OCI-LY1 (cell line): ENCODE results near the gene TNS1.
"Not testable (repeated sequence)": the region's sequence is repeated elsewhere in the genome, so short reads cannot be mapped to it uniquely, and the experiment has no call there.

Source experiments
- H2AFZ ChIP-seq: fragments of 200-600 bp; sonication (generic), shearing (Covaris generic); 2 replicates; pipeline ENCODE4 v1.6.0; 2014; ENCODE audit warnings: antibody characterized with exemption, mild to moderate bottlenecking, low read length
- H3F3A ChIP-seq: fragments of 200-600 bp; sonication (generic), shearing (Covaris generic); 2 replicates; pipeline ENCODE4 v1.6.0; 2014; ENCODE audit warnings: mild to moderate bottlenecking, antibody characterized with exemption, low read length, moderate library complexity; ENCODE audit not compliant: insufficient read depth
- H3K27ac ChIP-seq: fragments of 200-600 bp; sonication (generic); 2 replicates; pipeline ENCODE4 v1.5.1; 2014; ENCODE audit warnings: low read length, mixed run types, mild to moderate bottlenecking, low read depth; ENCODE audit not compliant: poor library complexity, severe bottlenecking
- H3K27me3 ChIP-seq: fragments of 200-600 bp; sonication (generic); 2 replicates; pipeline ENCODE4 v1.6.0; 2014; ENCODE audit warnings: antibody characterized with exemption, mild to moderate bottlenecking, low read length, moderate library complexity; ENCODE audit not compliant: insufficient read depth
- H3K36me3 ChIP-seq: fragments of 200-600 bp; sonication (generic); 2 replicates; pipeline ENCODE4 v1.6.1; 2014; ENCODE audit warnings: mild to moderate bottlenecking, antibody characterized with exemption, low read length, moderate library complexity, mixed read lengths; ENCODE audit not compliant: insufficient read depth
- H3K4me1 ChIP-seq: fragments of 200-600 bp; sonication (generic); 2 replicates; pipeline ENCODE4 v1.5.1; 2014; ENCODE audit warnings: mild to moderate bottlenecking, low read length, moderate library complexity; ENCODE audit not compliant: insufficient read depth, severe bottlenecking
- H3K4me2 ChIP-seq: fragments of 200-600 bp; sonication (generic), shearing (Covaris generic); 2 replicates; pipeline ENCODE4 v1.6.1; 2014; ENCODE audit warnings: low read length
- H3K4me3 ChIP-seq: fragments of 200-600 bp; sonication (generic); 2 replicates; pipeline ENCODE4 v1.5.1; 2014; ENCODE audit warnings: low read length, low read depth, mild to moderate bottlenecking, mixed read lengths; ENCODE audit not compliant: poor library complexity, severe bottlenecking
- H3K79me2 ChIP-seq: fragments of 200-600 bp; shearing (Covaris generic); 2 replicates; pipeline ENCODE4 v1.6.1; 2016; ENCODE audit warnings: mixed run types, low read length, mixed read lengths; ENCODE audit not compliant: insufficient read depth
- H3K9ac ChIP-seq: fragments of 200-600 bp; sonication (generic), shearing (Covaris generic); 2 replicates; pipeline ENCODE4 v1.6.1; 2014; ENCODE audit warnings: mild to moderate bottlenecking, low read length, mixed read lengths
- H3K9me2 ChIP-seq: fragments of 200-600 bp; sonication (generic), shearing (Covaris generic); 2 replicates; pipeline ENCODE4 v1.6.1; 2014; ENCODE audit warnings: low read depth, mild to moderate bottlenecking, low read length, mixed read lengths
- H3K9me3 ChIP-seq: fragments of 200-600 bp; shearing (Covaris generic); 2 replicates; pipeline ENCODE4 v1.6.1; 2014; ENCODE audit warnings: low read length, mixed read lengths
- H4K20me1 ChIP-seq: fragments of 200-600 bp; sonication (generic), shearing (Covaris generic); 2 replicates; pipeline ENCODE4 v1.6.0; 2016; ENCODE audit warnings: mild to moderate bottlenecking, low read length; ENCODE audit not compliant: insufficient read depth
- CTCF ChIP-seq: fragments of 200-600 bp; sonication (generic), shearing (Covaris generic); IDR thresholded peaks from 2 replicates; pipeline ENCODE4 v1.5.1; 2017; ENCODE audit warnings: mild to moderate bottlenecking, antibody characterized with exemption, low read length, moderate library complexity, mixed read lengths
- EZH2 ChIP-seq: fragments of 200-600 bp; sonication (generic), shearing (Covaris generic); IDR thresholded peaks from 2 replicates; pipeline ENCODE4 v1.8.0; 2017; ENCODE audit warnings: borderline replicate concordance, mixed run types, mild to moderate bottlenecking, antibody characterized with exemption, low read length, moderate library complexity, mixed read lengths

TNS1 gene

DNA sequence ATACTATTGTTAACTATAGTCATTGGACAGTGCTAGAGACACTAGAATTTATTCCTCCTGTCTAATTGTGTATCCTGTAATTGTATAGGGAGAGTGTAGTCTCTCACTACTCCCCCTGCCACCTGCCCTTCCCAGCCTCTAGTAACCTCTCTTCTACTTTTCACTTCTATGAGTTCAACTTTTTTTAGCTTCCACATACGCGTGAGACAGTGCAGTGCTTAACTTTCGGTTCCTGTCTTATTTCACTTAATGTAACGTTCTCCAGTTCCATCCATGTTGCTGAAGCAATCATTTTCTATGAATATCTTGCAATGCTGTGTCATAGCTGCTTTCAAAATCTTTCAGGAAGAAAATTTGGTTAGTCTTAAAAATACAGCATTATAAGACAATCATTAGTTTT, 43.4 kb upstream of the TNS1 start:
- H3K4me2 ChIP-seq, result no peak overlapping the region
- no peak overlapping the region for H3K9ac ChIP-seq
- H3K4me3 ChIP-seq, result no peak overlapping the region
- no peaks in the 10 kb centered on the region for H3K79me2 ChIP-seq
- TF ChIP-seq EZH2, result no peak
- TF ChIP-seq CTCF, result no peak
- H3K27me3 ChIP-seq, result no peaks in the 10 kb centered on the region; the same call in 1 of the 2 replicates
- no peaks in the 10 kb centered on the region for H3K4me1 ChIP-seq
- H3K27ac ChIP-seq, result no peak overlapping the region
- H3K36me3 ChIP-seq, result no peaks in the 10 kb centered on the region
- H3F3A ChIP-seq, result no peaks in the 10 kb centered on the region
- H3K9me3 ChIP-seq, result no peaks in the 10 kb centered on the region
- no peaks in the 10 kb centered on the region; the same call in 1 of the 2 replicates for H3K9me2 ChIP-seq
- no peak overlapping the region for H2AFZ ChIP-seq
- H4K20me1 ChIP-seq, result no peaks in the 10 kb centered on the region

- H3K27ac ChIP-seq, H3K27me3 ChIP-seq, H4K20me1 ChIP-seq, H3K9me2 ChIP-seq, H3K79me2 ChIP-seq, H3F3A ChIP-seq, H3K4me3 ChIP-seq, H3K4me2 ChIP-seq, H2AFZ ChIP-seq, H3K9ac ChIP-seq, H3K9me3 ChIP-seq, H3K36me3 ChIP-seq, H3K4me1 ChIP-seq: not testable (repeated sequence)
These were observed 41.8 kb upstream of the TNS1 start for GRCh38 chr2:218044599-218044998.

GRCh38 chr2:218043701-218044109, 40.9 kb upstream of the TNS1 start:
- Histone ChIP-seq H3K9me2 (no peaks in the 10 kb centered on the region), H3K36me3 (no peaks in the 10 kb centered on the region), H3F3A (no peaks in the 10 kb centered on the region), H3K4me2 (no peak overlapping the region), H3K27me3 (0 out of 2 replicates have a peak, but pooled peaks cover 6% of the 10 kb centered on the region), H3K9me3 (no peaks in the 10 kb centered on the region), H2AFZ (no peak overlapping the region), H4K20me1 (no peaks in the 10 kb centered on the region), H3K9ac (no peak overlapping the region), H3K4me1 (no peaks in the 10 kb centered on the region), H3K79me2 (no peaks in the 10 kb centered on the region), H3K4me3 (no peak overlapping the region), H3K27ac (no peak overlapping the region)
- TF ChIP-seq CTCF, result no peak
- TF ChIP-seq EZH2, result no peak

- Histone ChIP-seq H4K20me1 (no peaks in the 10 kb centered on the region), H3K79me2 (no peaks in the 10 kb centered on the region), H3F3A (no peaks in the 10 kb centered on the region), H3K27me3 (0 out of 2 replicates have a peak, but pooled peaks cover 6% of the 10 kb centered on the region), H2AFZ (no peak overlapping the region), H3K27ac (no peak overlapping the region), H3K9me3 (no peaks in the 10 kb centered on the region), H3K4me1 (no peaks in the 10 kb centered on the region), H3K36me3 (no peaks in the 10 kb centered on the region), H3K4me3 (no peak overlapping the region), H3K9me2 (no peaks in the 10 kb centered on the region), H3K4me2 (no peak overlapping the region), H3K9ac (no peak overlapping the region)
- TF ChIP-seq EZH2 (no peak), CTCF (no peak)
These were observed 40.3 kb upstream of the TNS1 start for GRCh38 chr2:218043100-218043499.
